Measurements from ENCODE around the gene ACTRT2. TPM values are rescaled to one million over a fixed set of nuclear protein-coding genes. Genes with fewer than 3 reads are reported as not detected.

Gene ACTRT2
- total and polyA plus RNA-seq, 11 donors, result not detected

GRCh38 chr1:3009556-3009955, 11.7 kb upstream of the ACTRT2 start:
- H3K4me3 ChIP-seq, result no peak overlapping the region
- DNase-seq, result no peak
- no peak overlapping the region for H3K27ac ChIP-seq
- peaks cover 0 to 30% (median 6%) of the 10 kb centered on the region in 9 donors for H3K27me3 ChIP-seq
- 94 to 100% (median 94%) methylated on average over 2 of the region's 2 CpGs for WGBS, 4 donors
- H3K36me3 ChIP-seq, result no peaks in the 10 kb centered on the region
- no peak for ATAC-seq
- intact Hi-C loops (cut with DNase I), result no loop called here
- TF ChIP-seq CTCF (IDR thresholded peaks at IDR 0.05) (no peak), POLR2A (IDR thresholded peaks at IDR 0.05) (no peak)
- peaks cover 0 to 7% (median 0%) of the 10 kb centered on the region in 12 donors for H3K4me1 ChIP-seq
- peaks cover 0 to 29% (median 2%) of the 10 kb centered on the region in 12 donors for H3K9me3 ChIP-seq

- no peak for ATAC-seq
- Histone ChIP-seq H3K27ac (no peak overlapping the region), H3K4me3 (no peak overlapping the region), H3K36me3 (no peaks in the 10 kb centered on the region), H3K4me1 (peaks cover 0 to 7% (median 0%) of the 10 kb centered on the region in 12 donors), H3K27me3 (peaks cover 0 to 38% (median 6%) of the 10 kb centered on the region in 9 donors), H3K9me3 (peaks cover 0 to 29% (median 2%) of the 10 kb centered on the region in 12 donors)
- WGBS, 4 donors, result 83 to 92% (median 88%) methylated on average over 10 of the region's 10 CpGs
- TF ChIP-seq CTCF (IDR thresholded peaks at IDR 0.05) (no peak), POLR2A (IDR thresholded peaks at IDR 0.05) (no peak)
- DNase-seq, result no peak
- intact Hi-C loops (cut with DNase I), result loop anchor here in 7 of 10 donors (5.0 to 10.0 kb wide), 4 partner anchors 271 to 411 kb away; no protein-coding TSS in a partner anchor
Measured at GRCh38 chr1:3011127-3011526, 10.1 kb upstream of the ACTRT2 start.

GRCh38 chr1:3011631-3012455, 9.4 kb upstream of the ACTRT2 start:
- no peak overlapping the region for H3K4me3 ChIP-seq
- WGBS, 4 donors, result 60 to 69% (median 66%) methylated on average over 33 to 46 of the region's 46 CpGs
- ATAC-seq, result no peak

More at GRCh38 chr1:3011631-3012455, 9.4 kb upstream of the ACTRT2 start:
- Histone ChIP-seq H3K27me3 (peaks cover 0 to 38% (median 6%) of the 10 kb centered on the region in 9 donors), H3K4me1 (peaks cover 0 to 7% (median 0%) of the 10 kb centered on the region in 12 donors), H3K36me3 (no peaks in the 10 kb centered on the region), H3K27ac (no peak overlapping the region), H3K9me3 (peaks cover 0 to 24% (median 2%) of the 10 kb centered on the region in 12 donors)
- no peak for DNase-seq
- TF ChIP-seq POLR2A (IDR thresholded peaks at IDR 0.05) (no peak), CTCF (IDR thresholded peaks at IDR 0.05) (no peak)
- intact Hi-C loops (cut with DNase I), result loop anchor here (1.0 to 10.0 kb wide), 10 partner anchors 53 to 413 kb away; no protein-coding TSS in a partner anchor
